NCI-H2196 treated with DMSO at 0.1 percent for 48 hours (cell line): ENCODE results near the gene AKR1C1.
"Not testable (repeated sequence)": the region's sequence is repeated elsewhere in the genome, so short reads cannot be mapped to it uniquely, and the experiment has no call there.

ENCODE experiments used
- DNase-seq: peaks from one replicate; lab custom pipeline; 2025; ENCODE audit not compliant: unreplicated experiment; lab: John Stamatoyannopoulos, UW

Gene AKR1C1

GRCh38 chr10:4962876-4963814, at the start of gene AKR1C1:
Gene AKR1C1 (plus strand): TSS chr10:4963415. CDS start chr10:4963445, 30 bp downstream.
- DNase-seq = not testable (repeated sequence)

GRCh38 chr10:4914213-4914850, 48.9 kb upstream of the AKR1C1 start:
- no peak for DNase-seq

- DNase-seq = no peak
Observed at GRCh38 chr10:4916086-4916716, 47.0 kb upstream of the AKR1C1 start.

- no peak for DNase-seq
Observed at GRCh38 chr10:4918236-4918635, 45.0 kb upstream of the AKR1C1 start.

GRCh38 chr10:4924482-4924881, 38.7 kb upstream of the AKR1C1 start:
- DNase-seq = not testable (repeated sequence)

- DNase-seq = no peak
Observed at GRCh38 chr10:4926400-4926799, 36.8 kb upstream of the AKR1C1 start.

DNA sequence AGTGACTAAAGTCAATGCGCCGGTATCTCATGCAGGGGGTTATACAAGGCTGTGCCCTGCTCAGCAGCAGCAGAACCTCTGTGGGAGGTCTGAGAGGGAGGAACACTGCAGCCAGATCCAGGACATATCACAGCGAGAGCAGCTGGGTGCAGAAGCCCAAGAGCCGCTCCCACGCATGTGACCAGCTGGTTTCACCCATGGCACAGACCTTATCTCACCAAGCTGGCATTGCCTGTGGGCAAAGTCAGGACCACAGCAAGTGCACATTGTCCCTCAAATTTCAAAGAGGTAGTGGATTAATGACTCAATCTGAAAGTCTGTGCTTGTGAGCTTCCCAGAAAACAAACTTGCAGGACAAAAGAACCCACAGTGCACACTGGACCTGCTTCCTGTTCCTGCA, 31.6 kb upstream of the AKR1C1 start:
- no peak for DNase-seq

DNA sequence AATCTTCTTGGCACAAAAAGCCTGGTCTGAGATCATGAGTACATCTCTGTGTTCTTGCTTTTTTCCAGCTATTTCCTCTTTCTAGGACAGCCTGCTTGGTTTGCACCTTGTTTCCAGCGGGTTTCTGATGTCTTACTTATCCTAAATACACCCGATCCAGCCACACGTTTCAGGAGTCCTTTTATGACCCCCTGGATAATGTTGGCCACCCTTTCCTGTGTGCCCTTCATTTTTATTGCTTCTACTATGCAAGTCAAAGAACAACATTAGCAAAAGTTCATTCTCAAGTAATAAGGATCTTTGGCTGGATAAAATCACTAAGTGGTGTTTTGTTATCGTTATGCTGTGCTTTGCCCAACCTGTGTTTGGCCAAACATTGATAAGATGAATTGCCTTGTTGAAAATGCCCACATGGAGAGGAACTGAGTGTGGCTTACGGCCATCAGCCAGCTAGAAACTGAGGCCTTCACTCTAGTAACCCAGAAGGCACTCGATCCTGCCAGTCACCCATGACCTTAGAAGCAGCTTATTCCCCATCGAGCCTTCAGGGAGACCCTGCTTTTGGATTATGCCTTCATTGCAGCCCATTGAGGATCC, 28.7 kb upstream of the AKR1C1 start:
- DNase-seq = no peak

- no peak for DNase-seq
Observed at GRCh38 chr10:4937346-4937745, 25.9 kb upstream of the AKR1C1 start.

DNA sequence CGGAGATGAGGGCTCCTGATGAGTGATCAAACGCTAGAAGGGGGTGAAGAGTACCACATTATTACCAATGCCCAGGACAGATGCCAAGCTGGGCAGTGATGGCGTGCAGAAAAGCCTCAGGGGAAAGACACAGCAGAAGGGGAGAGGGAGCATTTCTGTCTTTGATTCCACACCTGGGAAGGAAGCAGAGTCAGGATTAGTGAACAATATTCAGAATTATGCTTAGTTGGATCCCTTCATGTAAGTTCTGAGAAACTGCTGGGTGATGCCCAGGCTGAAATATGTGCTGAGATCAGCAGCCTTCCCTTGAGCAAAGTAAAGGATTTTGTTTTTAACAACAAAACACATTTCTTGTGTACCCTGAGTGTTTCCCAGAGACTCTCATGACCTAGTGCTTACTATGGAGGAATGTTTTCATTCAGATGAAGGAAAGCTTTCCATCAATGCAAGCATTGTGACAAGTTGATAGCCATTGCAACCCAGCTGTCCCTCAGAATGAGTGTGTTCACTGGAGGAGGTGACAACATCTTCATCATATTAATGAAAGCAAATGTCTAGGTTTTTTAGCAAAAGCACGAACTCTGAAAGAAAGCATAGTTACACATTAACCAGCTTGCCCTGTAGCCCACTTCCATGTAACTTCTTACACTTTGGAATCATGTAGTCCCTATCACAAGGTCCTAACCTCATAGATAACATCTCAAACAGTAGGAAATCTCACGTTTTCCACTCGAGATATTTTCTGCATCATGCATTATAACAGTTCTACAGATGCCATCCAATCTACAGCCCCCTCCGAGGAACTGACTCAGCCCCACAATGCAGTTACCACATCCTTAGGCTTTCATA, 23.8 kb upstream of the AKR1C1 start:
- no peak for DNase-seq

DNA sequence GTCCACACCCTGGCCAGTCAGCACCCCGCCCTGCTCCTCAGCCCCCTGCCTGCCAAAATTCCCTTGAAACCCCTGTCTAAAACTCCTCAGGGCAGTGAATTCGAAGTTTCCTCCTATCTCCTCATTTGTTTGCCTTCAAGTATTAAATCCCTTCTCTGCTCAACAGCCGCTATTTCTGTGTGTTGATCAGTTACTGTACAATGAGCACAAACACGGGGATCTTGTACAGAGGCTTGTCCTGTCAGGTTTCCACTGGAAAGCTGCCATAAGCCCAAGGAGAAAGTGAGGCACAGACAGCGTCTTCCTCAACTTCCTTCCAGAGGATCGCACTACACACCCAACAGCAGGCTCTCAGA, 23.2 kb upstream of the AKR1C1 start:
- not testable (repeated sequence) for DNase-seq

- not testable (repeated sequence) for DNase-seq
Observed at GRCh38 chr10:4940909-4941308, 22.3 kb upstream of the AKR1C1 start.

GRCh38 chr10:4941540-4942330, 21.5 kb upstream of the AKR1C1 start:
- no peak for DNase-seq

DNA sequence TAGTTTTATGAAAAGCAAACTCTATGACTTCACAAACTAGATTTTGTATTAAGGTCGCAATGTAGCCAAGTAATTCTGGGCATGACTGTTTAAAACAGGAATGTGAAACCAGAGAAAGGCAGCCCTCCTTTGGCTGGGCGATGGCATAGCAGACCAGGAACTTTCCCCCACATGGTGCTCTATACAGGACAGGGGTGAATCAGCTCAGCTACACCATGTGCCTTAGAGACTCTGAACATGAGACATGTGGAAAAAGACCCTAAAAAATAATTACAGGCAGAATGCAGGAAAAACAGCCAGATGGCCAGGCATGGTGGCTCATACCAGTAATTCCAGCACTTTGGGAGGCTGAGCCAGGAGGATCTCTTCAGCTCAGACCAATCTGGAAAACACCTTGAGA, 20.3 kb upstream of the AKR1C1 start:
- not testable (repeated sequence) for DNase-seq

DNA sequence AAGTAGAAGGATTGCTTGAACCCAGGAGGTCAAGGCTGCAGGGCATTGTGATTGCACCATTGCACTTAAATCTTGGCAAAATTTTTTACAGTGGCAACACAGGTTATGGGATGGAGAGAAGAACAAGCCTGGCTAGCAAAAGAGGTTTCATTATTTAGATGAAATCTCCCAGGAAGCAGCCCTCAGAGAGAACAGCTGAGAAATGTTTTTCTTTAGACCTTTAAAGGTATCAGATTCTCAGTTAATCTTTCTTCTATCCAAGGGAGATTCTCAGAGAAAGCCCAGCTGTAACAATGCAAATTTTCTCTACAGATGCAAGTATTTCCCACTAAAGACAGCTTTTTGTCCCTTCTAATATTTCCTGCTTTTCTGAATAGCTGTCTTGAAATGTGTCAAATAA, 19.8 kb upstream of the AKR1C1 start:
- not testable (repeated sequence) for DNase-seq

GRCh38 chr10:4943821-4944220, 19.4 kb upstream of the AKR1C1 start:
- DNase-seq = no peak

GRCh38 chr10:4944841-4945240, 18.4 kb upstream of the AKR1C1 start:
- DNase-seq = no peak

DNA sequence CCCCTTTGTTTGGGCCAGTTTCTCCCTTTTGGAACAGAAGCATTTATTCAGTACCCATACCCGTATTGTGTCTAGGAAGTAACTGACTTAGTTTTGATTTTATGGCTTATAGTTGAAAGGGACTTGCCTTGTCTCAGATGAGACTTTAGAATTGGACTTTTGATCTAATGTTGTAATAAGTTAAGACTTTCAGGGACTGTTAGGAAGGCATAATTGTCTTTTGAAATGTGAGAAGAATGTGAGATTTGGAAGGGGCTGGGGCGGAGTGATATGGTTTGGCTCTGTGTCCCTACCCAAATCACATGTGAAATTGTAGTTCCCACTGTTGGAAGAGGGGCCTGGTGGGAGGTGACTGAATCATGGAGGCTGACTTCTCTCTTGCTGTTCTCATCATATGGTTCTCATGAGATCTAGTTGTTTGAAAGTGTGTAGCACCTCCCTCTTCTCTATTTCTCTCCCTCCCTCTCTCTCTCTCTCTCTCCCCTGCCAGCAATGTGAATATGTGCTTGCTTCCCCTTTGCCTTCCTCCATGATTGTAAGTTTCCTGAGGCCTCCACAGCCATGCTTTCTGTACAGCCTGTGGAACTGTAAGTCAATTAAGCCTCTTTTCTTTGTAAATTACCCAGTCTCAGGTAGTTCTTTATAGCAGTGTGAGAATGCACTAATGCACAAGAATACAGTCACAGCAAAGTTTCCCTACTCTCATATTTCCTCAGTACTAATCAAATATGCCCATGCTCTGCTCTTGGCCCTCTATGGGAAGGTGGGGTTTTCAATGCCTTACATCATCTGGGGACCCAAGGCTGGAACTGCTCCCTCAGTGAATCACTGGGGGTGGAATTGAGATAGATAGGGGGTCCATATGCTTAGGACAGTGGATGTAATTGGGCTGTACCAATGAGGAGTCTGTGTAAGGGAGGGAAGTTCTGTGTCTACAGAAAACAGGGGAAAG, 17.2 kb upstream of the AKR1C1 start:
- DNase-seq = no peak
